ENCODE results near the gene UXT.

UXT gene

GRCh38 chrX:47650164-47651042 is 8.6 kb downstream of the UXT start, which contains the start of gene ELK1:
Gene ELK1, minus strand, starts transcription at chrX:47650563. Its CDS starts 9,122 bp downstream, at chrX:47641441.
- peak; percentile 88 for DNase-seq (ENCODE audit: low read depth, low spot score)
- H3K27ac ChIP-seq: peak within 1 kb of the TSS; percentile 59

GRCh38 chrX:47649781-47650163 is 9.2 kb downstream of the UXT start:
- peak overlapping the region; percentile 59 for H3K27ac ChIP-seq

GRCh38 chrX:47649271-47649670 is 9.7 kb downstream of the UXT start:
- no peak overlapping the region for H3K27ac ChIP-seq
- DNase-seq (ENCODE audit: low read depth, low spot score): no peak

More at GRCh38 chrX:47649781-47650163, 9.2 kb downstream of the UXT start:
- no peak for DNase-seq (ENCODE audit: low read depth, low spot score)

GRCh38 chrX:47648376-47648775 is 10.6 kb downstream of the UXT start:
- no peak for DNase-seq (ENCODE audit: low read depth, low spot score)
- no peak overlapping the region for H3K27ac ChIP-seq

- DNase-seq (ENCODE audit: low read depth, low spot score): no peak
Measured at GRCh38 chrX:47646636-47647035, 12.3 kb downstream of the UXT start.

GRCh38 chrX:47645530-47645929 is 13.4 kb downstream of the UXT start:
- no peak overlapping the region for H3K27ac ChIP-seq
- no peak for DNase-seq (ENCODE audit: low read depth, low spot score)

More at GRCh38 chrX:47646636-47647035, 12.3 kb downstream of the UXT start:
- H3K27ac ChIP-seq: no peak overlapping the region

GRCh38 chrX:47644557-47645091 is 14.4 kb downstream of the UXT start:
- H3K27ac ChIP-seq: no peak overlapping the region
- no peak for DNase-seq (ENCODE audit: low read depth, low spot score)

- no peak overlapping the region for H3K27ac ChIP-seq
- no peak for DNase-seq (ENCODE audit: low read depth, low spot score)
Measured at GRCh38 chrX:47643926-47644325, 15.1 kb downstream of the UXT start.

GRCh38 chrX:47638816-47639215 is 20.2 kb downstream of the UXT start:
- no peak overlapping the region for H3K27ac ChIP-seq
- no peak for DNase-seq (ENCODE audit: low read depth, low spot score)

- no peak overlapping the region for H3K27ac ChIP-seq
- DNase-seq (ENCODE audit: low read depth, low spot score): no peak
Measured at GRCh38 chrX:47637546-47638195, 21.3 kb downstream of the UXT start.

- no peak overlapping the region for H3K27ac ChIP-seq
- no peak for DNase-seq (ENCODE audit: low read depth, low spot score)
Measured at GRCh38 chrX:47634871-47635575, 24.0 kb downstream of the UXT start.

GRCh38 chrX:47633689-47634590 is 25.0 kb downstream of the UXT start:
- no peak overlapping the region for H3K27ac ChIP-seq

GRCh38 chrX:47632666-47633065 is 26.3 kb downstream of the UXT start:
- H3K27ac ChIP-seq: no peak overlapping the region
- no peak for DNase-seq (ENCODE audit: low read depth, low spot score)

More at GRCh38 chrX:47633689-47634590, 25.0 kb downstream of the UXT start:
- DNase-seq (ENCODE audit: low read depth, low spot score): no peak

GRCh38 chrX:47631676-47632075 is 27.3 kb downstream of the UXT start:
- no peak for DNase-seq (ENCODE audit: low read depth, low spot score)
- no peak overlapping the region for H3K27ac ChIP-seq

- H3K27ac ChIP-seq: no peak within 1 kb of the TSS
- DNase-seq (ENCODE audit: low read depth, low spot score): no peak
Measured at GRCh38 chrX:47629419-47630200, 29.4 kb downstream of the UXT start, which contains the start of gene CFP. Gene CFP, minus strand, starts transcription at chrX:47629930. Its CDS starts 86 bp downstream, at chrX:47629844.

GRCh38 chrX:47628982-47629381 is 30.0 kb downstream of the UXT start:
- no peak overlapping the region for H3K27ac ChIP-seq
- no peak for DNase-seq (ENCODE audit: low read depth, low spot score)

GRCh38 chrX:47625365-47625764 is 33.6 kb downstream of the UXT start:
- H3K27ac ChIP-seq: no peak overlapping the region
- no peak for DNase-seq (ENCODE audit: low read depth, low spot score)

GRCh38 chrX:47623540-47624027 is 35.4 kb downstream of the UXT start:
- no peak overlapping the region for H3K27ac ChIP-seq
- DNase-seq (ENCODE audit: low read depth, low spot score): no peak
